Neural cell (in vitro differentiated cells): ENCODE measurements around the gene GNE.

Source experiments
- EZH2 ChIP-seq: fragments of 200-600, 300-800 bp; shearing (Covaris generic), sonication (generic); IDR thresholded peaks from 2 replicates; pipeline ENCODE4 v1.6.1; 2014; ENCODE audit warnings: antibody characterized with exemption, low read length, borderline replicate concordance, mild to moderate bottlenecking; ENCODE audit not compliant: insufficient read depth, poor library complexity, severe bottlenecking
- POLR2AphosphoS5 ChIP-seq: IDR thresholded peaks from 2 replicates; pipeline ENCODE4 v1.6.1; 2012
- RAD21 ChIP-seq: fragments of 450-650 bp; conservative IDR thresholded peaks from 2 replicates; pipeline ENCODE4 v1.6.1; 2014; ENCODE audit warnings: antibody characterized with exemption, mild to moderate bottlenecking, moderate library complexity
- SMC3 ChIP-seq: fragments of 450-650 bp; conservative IDR thresholded peaks from 2 replicates; pipeline ENCODE4 v1.6.1; 2014; ENCODE audit warnings: antibody characterized with exemption, mild to moderate bottlenecking, moderate library complexity; ENCODE audit not compliant: poor library complexity
- TAF1 ChIP-seq: IDR thresholded peaks from 2 replicates; pipeline ENCODE4 v1.6.1; 2012; ENCODE audit warnings: low read depth
- TF ChIP-seq, protein P1 (sequence below): fragments of 450-650 bp; IDR thresholded peaks from 2 replicates; pipeline ENCODE4 v1.5.1; 2014; ENCODE audit warnings: antibody characterized with exemption, mild to moderate bottlenecking, moderate library complexity; ENCODE audit not compliant: poor library complexity, severe bottlenecking
- TF ChIP-seq, protein P2 (sequence below): IDR thresholded peaks from 2 replicates; pipeline ENCODE4 v1.6.1; 2012; ENCODE audit warnings: borderline replicate concordance

DNA sequence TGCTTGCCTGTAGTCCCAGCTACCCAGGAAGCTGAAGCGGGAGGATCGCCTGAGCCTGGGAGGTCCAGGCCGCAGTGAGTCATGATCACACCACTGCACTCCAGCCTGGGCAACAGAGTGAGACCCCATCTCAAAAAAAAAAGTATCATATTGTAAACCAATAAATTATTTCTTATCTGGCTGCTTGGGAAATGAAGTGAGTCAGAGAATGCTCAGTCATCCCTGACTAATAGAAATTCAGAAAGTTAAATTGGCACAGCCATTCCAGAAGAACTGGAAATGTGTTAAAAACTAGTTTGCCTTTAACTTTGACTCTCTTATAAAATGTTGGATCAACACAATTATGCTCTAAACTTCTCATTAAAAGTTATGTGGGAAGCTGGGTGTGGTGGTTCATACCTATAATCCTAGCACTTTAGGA, 9.8 kb upstream of the GNE start:
- TF ChIP-seq, protein P1, sequence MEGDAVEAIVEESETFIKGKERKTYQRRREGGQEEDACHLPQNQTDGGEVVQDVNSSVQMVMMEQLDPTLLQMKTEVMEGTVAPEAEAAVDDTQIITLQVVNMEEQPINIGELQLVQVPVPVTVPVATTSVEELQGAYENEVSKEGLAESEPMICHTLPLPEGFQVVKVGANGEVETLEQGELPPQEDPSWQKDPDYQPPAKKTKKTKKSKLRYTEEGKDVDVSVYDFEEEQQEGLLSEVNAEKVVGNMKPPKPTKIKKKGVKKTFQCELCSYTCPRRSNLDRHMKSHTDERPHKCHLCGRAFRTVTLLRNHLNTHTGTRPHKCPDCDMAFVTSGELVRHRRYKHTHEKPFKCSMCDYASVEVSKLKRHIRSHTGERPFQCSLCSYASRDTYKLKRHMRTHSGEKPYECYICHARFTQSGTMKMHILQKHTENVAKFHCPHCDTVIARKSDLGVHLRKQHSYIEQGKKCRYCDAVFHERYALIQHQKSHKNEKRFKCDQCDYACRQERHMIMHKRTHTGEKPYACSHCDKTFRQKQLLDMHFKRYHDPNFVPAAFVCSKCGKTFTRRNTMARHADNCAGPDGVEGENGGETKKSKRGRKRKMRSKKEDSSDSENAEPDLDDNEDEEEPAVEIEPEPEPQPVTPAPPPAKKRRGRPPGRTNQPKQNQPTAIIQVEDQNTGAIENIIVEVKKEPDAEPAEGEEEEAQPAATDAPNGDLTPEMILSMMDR: no peak
- TF ChIP-seq POLR2AphosphoS5: no peak
- TF ChIP-seq RAD21: no peak
- TF ChIP-seq, protein P2, sequence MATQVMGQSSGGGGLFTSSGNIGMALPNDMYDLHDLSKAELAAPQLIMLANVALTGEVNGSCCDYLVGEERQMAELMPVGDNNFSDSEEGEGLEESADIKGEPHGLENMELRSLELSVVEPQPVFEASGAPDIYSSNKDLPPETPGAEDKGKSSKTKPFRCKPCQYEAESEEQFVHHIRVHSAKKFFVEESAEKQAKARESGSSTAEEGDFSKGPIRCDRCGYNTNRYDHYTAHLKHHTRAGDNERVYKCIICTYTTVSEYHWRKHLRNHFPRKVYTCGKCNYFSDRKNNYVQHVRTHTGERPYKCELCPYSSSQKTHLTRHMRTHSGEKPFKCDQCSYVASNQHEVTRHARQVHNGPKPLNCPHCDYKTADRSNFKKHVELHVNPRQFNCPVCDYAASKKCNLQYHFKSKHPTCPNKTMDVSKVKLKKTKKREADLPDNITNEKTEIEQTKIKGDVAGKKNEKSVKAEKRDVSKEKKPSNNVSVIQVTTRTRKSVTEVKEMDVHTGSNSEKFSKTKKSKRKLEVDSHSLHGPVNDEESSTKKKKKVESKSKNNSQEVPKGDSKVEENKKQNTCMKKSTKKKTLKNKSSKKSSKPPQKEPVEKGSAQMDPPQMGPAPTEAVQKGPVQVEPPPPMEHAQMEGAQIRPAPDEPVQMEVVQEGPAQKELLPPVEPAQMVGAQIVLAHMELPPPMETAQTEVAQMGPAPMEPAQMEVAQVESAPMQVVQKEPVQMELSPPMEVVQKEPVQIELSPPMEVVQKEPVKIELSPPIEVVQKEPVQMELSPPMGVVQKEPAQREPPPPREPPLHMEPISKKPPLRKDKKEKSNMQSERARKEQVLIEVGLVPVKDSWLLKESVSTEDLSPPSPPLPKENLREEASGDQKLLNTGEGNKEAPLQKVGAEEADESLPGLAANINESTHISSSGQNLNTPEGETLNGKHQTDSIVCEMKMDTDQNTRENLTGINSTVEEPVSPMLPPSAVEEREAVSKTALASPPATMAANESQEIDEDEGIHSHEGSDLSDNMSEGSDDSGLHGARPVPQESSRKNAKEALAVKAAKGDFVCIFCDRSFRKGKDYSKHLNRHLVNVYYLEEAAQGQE: no peak
- TF ChIP-seq TAF1: no peak
- no peak for TF ChIP-seq EZH2
- TF ChIP-seq SMC3: no peak
